Stimulated activated naive CD8-positive, alpha-beta T cell treated with anti-CD3 and anti-CD28 coated beads, Interleukin-15, amount 100 ng/mL, for 72 hours (primary cell): ENCODE results near the gene GRAP2.
"Not testable (repeated sequence)": the region's sequence is repeated elsewhere in the genome, so short reads cannot be mapped to it uniquely, and the experiment has no call there.

Experiments
- ATAC-seq: fragments of 150-1000 bp; cut with Tn5 transposase; 2 replicates; pipeline ENCODE4 v1.10.0; 2021; ENCODE audit warnings: mild to moderate bottlenecking, moderate library complexity
- DNase-seq, 2 donors: peaks; one replicate each; pipeline ENCODE4 v3.0.0; 2021 to 2022
- H3K27ac Mint-ChIP-seq, 2 donors: one replicate each; pipeline ENCODE4 v1.8.0; 2022; ENCODE audit warnings: mild to moderate bottlenecking in 2 of 2, mixed read lengths in 2 of 2, moderate library complexity in 2 of 2
- H3K27me3 Mint-ChIP-seq: one replicate; pipeline ENCODE4 v1.8.0; 2022; ENCODE audit warnings: mixed read lengths
- H3K4me1 Mint-ChIP-seq: one replicate; pipeline ENCODE4 v1.8.0; 2022; ENCODE audit warnings: mild to moderate bottlenecking, mixed read lengths
- H3K4me3 Mint-ChIP-seq, 2 donors: one replicate each; pipeline ENCODE4 v1.8.0; 2022; ENCODE audit warnings: mild to moderate bottlenecking in 2 of 2, mixed read lengths in 2 of 2, moderate library complexity in 1 of 2
- H3K9me3 Mint-ChIP-seq, 2 donors: one replicate each; pipeline ENCODE4 v1.8.0; 2022; ENCODE audit warnings: mixed read lengths in 2 of 2

GRAP2 gene

DNA sequence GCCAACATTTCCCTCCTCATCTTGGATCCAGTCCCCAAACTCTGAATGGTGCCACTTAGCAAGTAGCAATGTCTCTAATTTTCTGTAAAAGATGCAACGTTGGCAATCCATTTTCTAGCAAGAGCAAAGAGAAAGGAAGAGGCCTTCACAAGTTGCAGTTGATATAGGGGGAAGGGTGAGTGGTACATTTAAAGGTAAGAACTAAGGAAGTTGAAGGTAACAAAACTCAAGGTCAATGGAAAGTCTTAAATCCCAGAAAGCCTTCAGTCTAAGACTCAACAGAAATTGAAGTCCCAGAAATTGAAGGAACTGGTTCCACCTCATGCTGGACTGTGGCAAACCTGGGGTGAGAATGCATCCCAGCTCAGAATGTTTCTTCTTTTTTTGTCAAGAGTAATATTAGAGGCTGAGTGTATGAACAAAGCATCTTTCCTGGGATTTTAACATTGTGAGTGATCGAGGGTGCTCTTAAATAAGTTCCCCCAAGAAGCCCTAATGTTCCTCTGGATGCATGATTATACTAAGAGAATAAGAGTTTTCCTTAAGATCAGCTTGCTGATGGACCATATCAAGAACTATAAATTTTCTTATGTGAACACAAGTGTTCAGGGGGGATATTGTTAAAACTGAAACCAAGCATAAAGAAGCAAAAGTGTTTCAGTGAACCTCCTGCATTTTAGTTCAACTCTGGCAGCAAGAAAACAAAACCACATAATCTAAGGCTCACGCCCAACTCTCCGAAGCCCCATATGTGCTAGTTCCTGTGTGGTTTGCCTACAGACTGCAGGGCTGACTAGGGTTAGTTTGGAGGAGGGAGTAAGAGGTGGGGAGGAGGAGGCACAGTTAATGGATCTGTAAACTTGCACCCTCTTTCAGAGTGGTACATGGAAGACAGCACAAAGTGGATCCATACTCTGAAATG lies at the start of gene GRAP2:
TSS of gene GRAP2 (plus strand) at position 779 of the 922 bp plus-strand sequence. CDS start 46,023 bp downstream, outside the sequence.
- DNase-seq (peak; percentile 67 to 76), ATAC-seq (peak; percentile 96)
- H3K27me3 Mint-ChIP-seq: no peaks in the 10 kb centered on the region
- no peaks in the 10 kb centered on the region for H3K9me3 Mint-ChIP-seq
- peaks cover 16% of the 10 kb centered on the region for H3K4me1 Mint-ChIP-seq
- H3K27ac Mint-ChIP-seq: peak within 1 kb of the TSS; percentile 89 to 100
- H3K4me3 Mint-ChIP-seq: peak within 1 kb of the TSS; percentile 83 to 99

DNA sequence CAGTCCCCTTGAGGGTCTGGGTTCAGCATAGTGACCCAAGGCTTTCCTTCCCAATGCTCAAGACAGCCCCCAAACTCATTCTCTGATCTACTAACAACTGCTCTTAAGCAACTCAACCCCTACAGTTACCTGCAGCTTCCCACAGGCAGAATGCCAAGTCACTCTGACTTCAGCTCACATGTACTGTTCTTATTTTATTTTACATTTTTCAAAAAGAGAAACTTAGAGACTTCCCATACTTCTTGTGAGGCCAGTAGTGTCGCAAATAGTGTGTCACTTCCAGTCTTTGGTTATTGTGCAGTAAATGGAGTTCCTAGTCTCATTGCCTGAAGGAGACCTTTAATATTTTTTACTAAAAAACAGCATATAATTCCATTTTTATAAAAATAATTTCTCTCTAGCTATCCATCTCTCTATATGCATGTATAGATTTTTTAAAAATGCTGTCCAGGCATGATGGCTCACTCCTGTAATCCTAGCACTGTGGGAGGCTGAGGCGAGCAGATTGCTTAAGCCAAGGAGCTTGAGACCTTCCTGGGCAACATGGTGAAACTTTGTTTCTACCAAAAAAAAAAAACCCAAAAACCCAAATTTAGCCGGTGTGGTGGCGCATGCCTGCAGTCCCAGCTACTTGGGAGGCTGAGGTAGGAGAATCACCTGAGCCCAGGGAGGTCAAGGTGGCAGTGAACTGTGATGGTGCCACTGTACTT lies 49.1 kb upstream of the GRAP2 start:
- no peak for DNase-seq
- ATAC-seq: no peak
- H3K27me3 Mint-ChIP-seq: peaks cover 7% of the 10 kb centered on the region
- no peak overlapping the region for H3K27ac Mint-ChIP-seq
- H3K4me3 Mint-ChIP-seq: no peak overlapping the region
- no peaks in the 10 kb centered on the region for H3K4me1 Mint-ChIP-seq
- no peaks in the 10 kb centered on the region for H3K9me3 Mint-ChIP-seq

DNA sequence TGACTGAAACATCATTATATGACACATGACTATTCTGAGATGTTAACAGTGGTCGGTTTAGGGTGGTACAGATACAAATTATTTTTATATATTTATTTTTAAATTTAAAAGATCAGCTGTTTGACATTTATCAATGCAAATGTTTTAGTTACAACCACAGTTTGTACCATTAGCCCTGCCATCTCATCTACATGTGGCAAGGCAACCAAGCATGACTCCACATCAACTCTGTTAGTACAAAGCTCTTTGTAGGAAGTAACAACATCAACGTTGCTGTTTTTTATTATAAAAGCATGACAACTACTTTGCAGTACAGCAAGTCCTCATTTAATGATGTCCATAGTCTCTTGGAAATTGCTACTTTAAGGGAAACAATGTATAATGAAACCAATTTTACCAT lies 48.1 kb upstream of the GRAP2 start:
- ATAC-seq (no peak), DNase-seq (no peak)
- Mint-ChIP-seq H3K4me3 (no peak overlapping the region), H3K9me3 (no peaks in the 10 kb centered on the region), H3K4me1 (no peaks in the 10 kb centered on the region), H3K27ac (no peak overlapping the region), H3K27me3 (peaks cover 7% of the 10 kb centered on the region)

DNA sequence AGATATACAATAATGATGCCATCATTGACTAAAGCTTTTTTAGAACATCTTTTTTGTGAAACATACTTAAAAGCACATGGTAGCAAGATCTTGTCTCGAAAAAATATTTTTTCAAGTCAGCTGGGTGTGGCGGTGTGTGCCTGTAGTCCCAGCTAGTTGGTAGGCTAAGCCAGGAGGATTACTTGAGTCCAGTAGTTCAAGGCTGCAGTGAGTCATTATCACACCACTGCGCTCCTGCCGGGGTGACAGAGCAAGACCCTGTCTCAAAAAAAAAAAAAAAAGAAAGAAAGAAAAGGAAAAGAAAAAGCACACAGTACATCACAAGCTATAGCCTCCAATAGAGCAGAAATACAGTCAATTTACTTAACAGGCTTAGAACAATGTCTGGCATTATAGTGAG lies 44.3 kb upstream of the GRAP2 start:
- H3K27me3 Mint-ChIP-seq: peaks cover 7% of the 10 kb centered on the region
- no peak for DNase-seq
- ATAC-seq: no peak
- H3K4me3 Mint-ChIP-seq: no peak overlapping the region
- no peaks in the 10 kb centered on the region for H3K9me3 Mint-ChIP-seq
- peaks cover 11% of the 10 kb centered on the region for H3K4me1 Mint-ChIP-seq
- H3K27ac Mint-ChIP-seq: no peak overlapping the region

DNA sequence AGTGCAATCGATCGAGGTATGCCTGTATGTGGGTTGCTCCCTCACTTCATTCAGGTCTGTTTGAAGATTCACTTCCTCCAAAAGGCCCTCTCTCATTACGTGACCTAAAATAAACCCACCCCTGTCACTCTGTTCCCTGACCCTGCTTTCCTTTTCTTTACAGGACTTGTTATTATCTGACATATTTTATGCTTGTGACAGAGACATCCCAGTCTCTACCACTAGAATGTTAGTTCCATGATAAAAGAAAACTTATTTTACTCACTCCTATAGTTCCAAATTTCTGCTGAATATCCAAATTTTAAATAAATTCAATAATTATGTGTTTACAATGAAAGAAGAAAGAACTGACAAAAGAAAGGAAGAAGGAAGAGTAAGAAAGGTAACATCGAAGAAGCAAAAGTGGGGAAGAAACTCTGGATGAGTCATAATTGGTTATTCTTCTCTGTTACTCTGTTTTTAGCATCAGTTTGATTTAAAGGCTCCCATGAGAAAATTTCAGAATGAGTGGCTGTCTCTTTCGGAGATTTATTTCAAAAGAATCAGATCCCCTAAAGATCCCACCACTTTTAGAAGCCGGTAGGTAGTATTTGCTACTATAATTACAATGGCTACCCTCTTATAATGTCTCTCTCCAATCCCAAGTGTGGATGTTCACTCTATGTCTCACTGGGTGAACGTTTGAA lies 40.8 kb upstream of the GRAP2 start:
- Mint-ChIP-seq H3K4me3 (peak overlapping the region in 1 of 2 donors; percentile 59), H3K27ac (peak overlapping the region in 1 of 2 donors; percentile 48), H3K9me3 (no peaks in the 10 kb centered on the region), H3K27me3 (no peaks in the 10 kb centered on the region), H3K4me1 (peaks cover 11% of the 10 kb centered on the region)
- ATAC-seq (no peak), DNase-seq (no peak)

DNA sequence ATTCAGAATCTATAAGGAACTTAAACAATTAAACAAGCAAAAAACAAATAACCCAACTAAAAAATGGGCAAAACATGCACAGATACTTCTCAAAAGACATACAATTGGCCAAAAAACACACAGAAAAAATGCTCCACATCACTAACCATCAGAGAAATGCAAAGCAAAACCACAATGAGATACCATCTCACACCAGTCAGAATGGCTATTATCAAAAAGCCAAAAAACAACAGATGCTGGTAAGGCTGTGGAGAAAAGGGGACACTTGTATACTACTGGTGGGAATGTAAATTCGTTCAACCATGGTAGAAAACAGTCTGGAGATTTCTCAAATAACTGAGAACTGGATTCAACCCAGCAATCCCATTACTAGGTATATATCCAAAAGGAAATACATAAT lies 32.1 kb upstream of the GRAP2 start:
- Mint-ChIP-seq H3K4me3 (no peak overlapping the region), H3K9me3 (no peaks in the 10 kb centered on the region), H3K27me3 (no peaks in the 10 kb centered on the region), H3K4me1 (peaks cover 11% of the 10 kb centered on the region), H3K27ac (no peak overlapping the region)
- ATAC-seq (no peak), DNase-seq (no peak)

DNA sequence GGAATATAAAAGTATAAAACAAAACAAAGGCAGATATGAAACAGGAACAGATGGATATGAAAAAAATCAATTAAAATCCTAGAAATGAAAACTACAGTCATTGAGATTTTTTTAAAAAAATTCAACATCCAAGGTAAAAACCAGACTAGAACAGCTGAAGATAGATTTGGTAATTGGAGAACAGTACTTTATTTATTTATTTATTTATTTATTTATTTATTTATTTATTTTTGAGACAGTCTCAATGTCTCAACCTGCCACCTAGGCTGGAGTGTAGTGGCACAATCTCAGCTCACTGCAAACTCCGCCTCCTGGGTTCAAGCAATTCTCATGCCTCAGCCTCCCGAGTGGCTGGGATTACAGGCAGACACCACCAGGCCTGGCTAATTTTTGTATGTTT lies 31.1 kb upstream of the GRAP2 start:
- not testable (repeated sequence) for DNase-seq, H3K27ac Mint-ChIP-seq, H3K27me3 Mint-ChIP-seq, H3K9me3 Mint-ChIP-seq, H3K4me3 Mint-ChIP-seq, ATAC-seq
- H3K4me1 Mint-ChIP-seq: peaks cover 17% of the 10 kb centered on the region

DNA sequence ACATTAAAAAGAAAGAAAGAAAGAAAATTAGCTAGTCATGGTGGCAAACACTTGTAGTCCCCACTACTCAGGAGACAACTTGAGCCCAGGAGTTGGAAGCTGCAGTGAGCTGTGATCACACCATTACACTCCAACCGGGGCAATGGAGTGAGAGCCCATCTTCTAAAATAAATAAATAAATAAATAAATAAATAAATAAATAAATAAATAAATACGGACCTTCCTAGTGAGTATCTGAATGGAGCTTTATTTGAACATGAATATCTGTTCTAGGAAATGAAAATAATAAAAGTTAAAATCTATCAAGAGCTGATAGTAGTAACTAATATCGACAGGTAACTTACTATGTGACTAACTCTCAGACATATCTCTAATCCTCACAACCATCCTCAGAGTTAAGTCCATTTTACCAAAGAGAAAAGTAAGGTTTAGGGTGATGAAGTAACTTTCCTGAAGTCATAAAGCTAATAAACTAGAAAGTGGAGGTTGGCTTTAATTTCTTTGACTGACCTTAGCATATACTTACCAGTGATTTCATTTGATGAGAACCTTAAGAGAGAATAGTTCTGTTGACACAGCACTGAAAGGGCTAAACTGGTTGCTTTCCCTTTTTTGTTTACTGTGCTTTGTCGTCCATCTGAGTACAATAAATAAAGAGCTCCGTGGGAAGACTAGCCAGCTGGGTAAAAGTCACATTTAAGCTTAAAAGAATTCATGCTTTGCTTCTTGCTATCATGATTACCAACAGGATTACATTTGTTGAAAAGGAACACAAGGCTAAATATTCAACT lies 29.7 kb upstream of the GRAP2 start:
- Mint-ChIP-seq H3K4me3 (no peak overlapping the region), H3K27ac (no peak overlapping the region), H3K9me3 (no peaks in the 10 kb centered on the region), H3K27me3 (no peaks in the 10 kb centered on the region), H3K4me1 (peaks cover 17% of the 10 kb centered on the region)
- DNase-seq (no peak), ATAC-seq (no peak)

DNA sequence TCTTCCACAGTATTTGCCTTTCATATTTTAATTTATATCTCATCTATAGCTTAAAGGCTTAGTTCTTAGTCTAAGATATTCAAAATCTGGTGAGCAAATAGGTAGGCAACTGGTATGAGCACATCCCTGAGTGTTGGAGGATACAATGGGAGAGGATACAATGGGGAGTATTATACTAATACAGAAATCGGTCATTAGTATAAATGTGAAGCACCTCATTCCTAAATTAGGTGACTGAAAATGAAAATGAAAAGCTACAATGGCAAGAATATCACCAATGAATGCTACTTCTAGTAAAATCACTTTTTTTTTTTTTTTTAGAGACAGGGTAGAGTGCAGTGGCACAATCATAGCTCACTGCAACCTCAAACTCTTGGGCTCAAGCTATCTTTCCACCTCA lies 28.3 kb upstream of the GRAP2 start:
- Mint-ChIP-seq H3K27me3 (no peaks in the 10 kb centered on the region), H3K4me1 (peaks cover 19% of the 10 kb centered on the region), H3K9me3 (no peaks in the 10 kb centered on the region), H3K4me3 (peak overlapping the region in 1 of 2 donors; percentile 2), H3K27ac (no peak overlapping the region)
- ATAC-seq: no peak
- DNase-seq: no peak

DNA sequence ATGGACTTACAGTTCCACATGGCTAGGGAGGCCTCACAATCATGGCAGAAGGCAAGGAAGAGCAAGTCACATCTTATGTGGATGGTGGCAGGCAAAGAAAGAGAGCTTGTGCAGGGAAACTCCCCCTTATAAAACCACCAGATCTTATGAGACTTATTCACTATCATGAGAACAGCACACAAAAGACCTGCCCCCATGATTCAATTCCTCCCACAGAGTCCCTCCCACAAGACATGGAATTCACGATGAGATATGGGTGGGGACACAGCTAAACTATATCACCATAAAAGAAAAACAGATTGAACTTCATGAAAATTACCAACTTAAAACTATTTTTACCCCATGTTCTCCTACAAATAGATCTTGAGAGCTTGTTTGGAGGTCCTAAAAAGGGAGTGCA lies 26.9 kb upstream of the GRAP2 start:
- no peak for DNase-seq
- ATAC-seq: no peak

DNA sequence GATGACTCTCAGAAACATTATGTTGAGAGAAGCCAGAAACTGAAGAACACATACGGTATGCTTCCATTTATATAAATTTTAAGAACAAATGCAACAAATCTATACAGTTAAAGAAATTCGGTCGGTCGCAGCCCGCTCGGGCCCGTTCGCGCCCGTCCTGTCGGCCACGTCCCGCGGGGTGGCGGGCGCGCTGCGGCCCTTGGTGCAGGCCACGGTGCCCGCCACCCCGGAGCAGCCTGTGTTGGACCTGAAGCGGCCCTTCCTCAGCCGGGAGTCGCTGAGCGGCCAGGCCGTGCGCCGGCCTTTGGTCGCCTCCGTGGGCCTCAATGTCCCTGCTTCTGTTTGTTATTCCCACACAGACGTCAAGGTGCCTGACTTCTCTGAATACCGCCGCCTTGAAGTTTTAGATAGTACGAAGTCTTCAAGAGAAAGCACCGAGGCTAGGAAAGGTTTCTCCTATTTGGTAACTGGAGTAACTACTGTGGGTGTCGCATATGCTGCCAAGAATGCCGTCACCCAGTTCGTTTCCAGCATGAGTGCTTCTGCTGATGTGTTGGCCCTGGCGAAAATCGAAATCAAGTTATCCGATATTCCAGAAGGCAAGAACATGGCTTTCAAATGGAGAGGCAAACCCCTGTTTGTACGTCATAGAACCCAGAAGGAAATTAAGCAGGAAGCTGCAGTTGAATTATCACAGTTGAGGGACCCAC lies 25.6 kb upstream of the GRAP2 start:
- not testable (repeated sequence) for H3K4me3 Mint-ChIP-seq, H3K9me3 Mint-ChIP-seq, DNase-seq, H3K27ac Mint-ChIP-seq, H3K27me3 Mint-ChIP-seq
- peak; percentile 37 for ATAC-seq
- H3K4me1 Mint-ChIP-seq: peaks cover 28% of the 10 kb centered on the region

More for the DNA sequence above, 26.9 kb upstream of the GRAP2 start:
- peaks cover 28% of the 10 kb centered on the region for H3K4me1 Mint-ChIP-seq
- no peaks in the 10 kb centered on the region for H3K9me3 Mint-ChIP-seq
- H3K4me3 Mint-ChIP-seq: no peak overlapping the region
- H3K27me3 Mint-ChIP-seq: no peaks in the 10 kb centered on the region
- H3K27ac Mint-ChIP-seq: no peak overlapping the region

DNA sequence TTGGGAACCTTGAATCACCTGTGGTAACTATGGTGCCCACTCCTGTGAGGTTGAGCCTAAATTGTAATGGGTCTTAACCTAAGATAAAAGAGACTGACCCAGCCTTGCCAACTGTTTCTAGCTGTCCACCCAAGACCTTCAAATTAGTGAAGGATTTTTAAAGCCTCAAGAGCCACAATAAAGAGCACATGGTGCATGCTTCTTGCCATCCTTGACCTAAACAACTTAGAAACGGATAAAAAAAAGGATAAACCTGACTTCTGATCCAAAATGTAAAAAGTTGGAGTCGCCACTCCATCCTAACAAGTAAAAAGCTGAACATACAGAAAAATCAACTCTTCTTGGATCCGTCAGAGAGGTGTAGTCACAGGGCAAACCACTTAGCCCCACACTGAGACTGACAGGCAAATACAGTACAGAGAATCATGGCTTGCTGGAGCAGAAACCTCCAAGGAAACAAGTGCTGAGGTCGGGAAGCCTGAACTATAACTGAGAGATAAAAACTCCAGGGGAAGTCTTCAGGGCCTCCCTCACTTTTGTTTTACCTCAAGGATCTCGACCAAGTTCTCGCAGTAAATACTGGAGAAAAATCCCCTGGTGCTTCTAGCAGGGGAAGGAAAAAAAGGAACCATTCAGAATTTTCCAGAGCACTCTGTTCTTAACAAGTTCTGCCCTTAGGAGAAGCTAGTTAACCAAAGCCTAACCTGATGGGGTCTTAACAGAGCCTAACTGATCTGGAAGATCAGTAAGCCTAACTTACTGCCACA lies 23.6 kb upstream of the GRAP2 start:
- Mint-ChIP-seq H3K4me3 (no peak overlapping the region), H3K27me3 (no peaks in the 10 kb centered on the region), H3K4me1 (peaks cover 27% of the 10 kb centered on the region), H3K27ac (peak overlapping the region in 1 of 2 donors; percentile 29), H3K9me3 (no peaks in the 10 kb centered on the region)
- ATAC-seq (no peak), DNase-seq (no peak)

DNA sequence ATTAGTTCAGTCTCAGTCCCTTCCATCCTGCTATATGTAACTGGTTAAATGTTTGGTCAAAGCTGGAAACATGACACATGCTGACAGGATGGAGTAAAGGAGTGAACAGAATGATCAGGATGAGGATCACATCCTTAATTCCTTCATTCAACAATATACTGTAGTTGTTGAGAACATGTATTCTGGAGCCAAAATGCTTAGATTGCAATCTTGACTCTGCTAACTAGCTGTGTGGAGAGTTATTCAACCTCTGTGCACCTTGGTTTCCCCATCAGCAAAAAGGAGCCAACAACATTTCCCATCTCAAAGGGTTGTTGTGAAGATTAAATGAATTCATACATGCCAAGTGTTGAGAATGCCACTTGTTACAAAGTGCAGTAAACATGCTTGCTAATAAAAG lies 20.2 kb upstream of the GRAP2 start:
- Mint-ChIP-seq H3K27ac (no peak overlapping the region), H3K27me3 (no peaks in the 10 kb centered on the region), H3K9me3 (no peaks in the 10 kb centered on the region), H3K4me3 (no peak overlapping the region), H3K4me1 (peaks cover 11% of the 10 kb centered on the region)
- ATAC-seq: no peak
- DNase-seq: no peak

DNA sequence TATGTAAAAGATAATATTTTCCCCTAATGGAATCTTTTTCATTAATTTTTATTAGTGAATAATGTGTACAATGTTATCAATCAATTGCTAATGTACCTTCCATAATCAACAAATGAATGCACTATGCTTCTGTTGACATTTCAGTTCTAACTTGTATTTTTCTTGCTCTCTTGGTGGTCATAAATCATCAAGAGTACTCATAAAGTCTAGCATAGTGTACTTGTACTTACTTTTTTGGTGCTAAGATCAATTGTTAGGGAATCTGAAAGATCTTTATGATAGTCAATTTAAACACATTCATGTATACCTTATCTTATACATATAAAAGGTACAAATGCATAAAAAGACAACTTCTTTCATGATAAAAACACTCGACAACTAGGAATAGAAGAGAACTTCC lies 17.8 kb upstream of the GRAP2 start:
- DNase-seq (no peak), ATAC-seq (no peak)
- no peak overlapping the region for H3K27ac Mint-ChIP-seq
- no peaks in the 10 kb centered on the region for H3K9me3 Mint-ChIP-seq
- no peaks in the 10 kb centered on the region for H3K27me3 Mint-ChIP-seq
- no peak overlapping the region for H3K4me3 Mint-ChIP-seq
- peaks cover 4% of the 10 kb centered on the region for H3K4me1 Mint-ChIP-seq
